T-cell (primary cell): ENCODE results near the gene GLMN. TPM values are rescaled to one million over a fixed set of nuclear protein-coding genes. Genes with fewer than 3 reads are reported as not detected.
A peak's percentile ranks its signal among the peaks of the same experiment; 100 is the strongest.
"Not testable (repeated sequence)": the region's sequence is repeated elsewhere in the genome, so short reads cannot be mapped to it uniquely, and the experiment has no call there.

ENCODE experiments used
- ATAC-seq, 4 experiments: fragments of 200-7000 bp in 3 of 4; fragments of 150-1000 bp in 1 of 4; cut with Tn5 transposase; replicated peaks in 1 of 4; 1 replicate in 3 of 4; 2 replicates in 1 of 4; pipeline ENCODE4 v1.10.0; 2021; ENCODE audit warnings: moderate library complexity in 3 of 4, mild to moderate bottlenecking in 2 of 4, moderate number of reproducible peaks in 1 of 4
- CTCF ChIA-PET, 2 donors: fragments of 300-600 bp; sonication (Branson Sonifier 250); formaldehyde crosslinking; loops; one replicate each; lab custom pipeline; 2022; ENCODE audit warnings: antibody characterized with exemption in 2 of 2; lab: Charles Lee
- POLR2A ChIA-PET, 2 donors: fragments of 300-600 bp; sonication (Branson Sonifier 250); formaldehyde crosslinking; loops; one replicate each; lab custom pipeline; 2022; ENCODE audit warnings: antibody characterized with exemption in 2 of 2; lab: Charles Lee
- DNase-seq, 35 experiments: peaks; one replicate each; pipeline versions ENCODE4 v3.0.0 to v3.0.0-alpha.2; 2013 to 2023
- H3K27ac ChIP-seq: one replicate; pipeline ENCODE4 v1.5.1; 2013; ENCODE audit warnings: low read length
- H3K27me3 ChIP-seq, 2 experiments: replicated peaks in 1 of 2; 1 replicate in 1 of 2; 2 replicates in 1 of 2; pipeline versions ENCODE4 v1.6.1 to v1.7.0; 2013; ENCODE audit warnings: low read length in 1 of 2, mixed read lengths in 1 of 2; ENCODE audit not compliant: control insufficient read depth in 2 of 2, insufficient read depth in 2 of 2; ENCODE audit errors: extremely low read depth in 1 of 2
- H3K36me3 ChIP-seq, 2 donors: 1 replicate in 1 of 2; 2 replicates in 1 of 2; pipeline versions ENCODE4 v1.6.1 to v1.7.0; 2013; ENCODE audit warnings: low read length in 1 of 2; ENCODE audit not compliant: control insufficient read depth in 2 of 2, insufficient read depth in 1 of 2; ENCODE audit errors: extremely low read depth in 1 of 2
- H3K4me1 ChIP-seq, 2 experiments: 1 replicate in 1 of 2; 2 replicates in 1 of 2; pipeline versions ENCODE4 v1.6.1 to v1.7.0; 2013; ENCODE audit warnings: low read length in 2 of 2, mixed read lengths in 1 of 2; ENCODE audit not compliant: insufficient read depth in 2 of 2, control insufficient read depth in 1 of 2; ENCODE audit errors: extremely low read depth in 1 of 2
- H3K4me3 ChIP-seq, 2 donors: 1 replicate in 1 of 2; 2 replicates in 1 of 2; pipeline versions ENCODE4 v1.5.1 to v1.7.0; 2013; ENCODE audit warnings: mild to moderate bottlenecking in 2 of 2, low read length in 1 of 2, moderate library complexity in 1 of 2; ENCODE audit not compliant: control insufficient read depth in 1 of 2; ENCODE audit errors: extremely low read depth in 1 of 2
- H3K9me3 ChIP-seq: 2 replicates; pipeline ENCODE4 v1.7.0; 2013
- H3K27ac Mint-ChIP-seq, 2 donors: one replicate each; pipeline ENCODE4 v1.8.0; 2020 to 2021; ENCODE audit warnings: mild to moderate bottlenecking in 2 of 2, mixed read lengths in 2 of 2
- H3K27me3 Mint-ChIP-seq, 2 donors: one replicate each; pipeline ENCODE4 v1.8.0; 2021 to 2022; ENCODE audit warnings: mixed read lengths in 2 of 2
- H3K36me3 Mint-ChIP-seq: one replicate; pipeline ENCODE4 v1.8.0; 2021; ENCODE audit warnings: mixed read lengths
- H3K4me1 Mint-ChIP-seq, 3 donors: one replicate each; pipeline ENCODE4 v1.8.0; 2020 to 2022; ENCODE audit warnings: mixed read lengths in 3 of 3, mild to moderate bottlenecking in 1 of 3
- H3K4me3 Mint-ChIP-seq, 3 donors: one replicate each; pipeline ENCODE4 v1.8.0; 2020 to 2022; ENCODE audit warnings: mild to moderate bottlenecking in 3 of 3, mixed read lengths in 3 of 3, moderate library complexity in 3 of 3
- H3K9me3 Mint-ChIP-seq, 3 donors: one replicate each; pipeline ENCODE4 v1.8.0; 2020 to 2022; ENCODE audit warnings: mixed read lengths in 3 of 3
- WGBS: methylation state at CpG from one replicate; pipeline ENCODE4 v1.1.5; 2013; ENCODE audit warnings: missing lambda C conversion rate; ENCODE audit not compliant: insufficient coverage; 5-methylcytosine and 5-hydroxymethylcytosine counted together
- total RNA-seq, 35 experiments: library from RNA in 6 of 35; stranded (reverse) in 6 of 35; fragments of 120-200 nt in 1 of 35; gene quantifications; one replicate each; pipeline versions ENCODE4 v1.2.1 to v1.2.4 and lab custom pipeline; 2013 to 2026

GLMN gene
- total RNA-seq, 5 donors from 2014 or later (not counting 1 experiment from before 2014, with no cell fraction given): 9.8 to 15.0 (median 11.1) TPM

- H3K27me3 ChIP-seq, H3K4me1 ChIP-seq, H3K9me3 ChIP-seq, DNase-seq, ATAC-seq, POLR2A ChIA-PET, H3K4me3 Mint-ChIP-seq, H3K4me3 ChIP-seq, H3K27ac Mint-ChIP-seq, H3K27me3 Mint-ChIP-seq, H3K27ac ChIP-seq, H3K9me3 Mint-ChIP-seq: not testable (repeated sequence)
- H3K36me3 Mint-ChIP-seq: peaks cover 83% of the 10 kb centered on the region
- peaks cover 26 to 31% (median 30%) of the 10 kb centered on the region in 3 donors for H3K4me1 Mint-ChIP-seq
- H3K36me3 ChIP-seq: peaks cover 0 to 24% of the 10 kb centered on the region in 2 donors
- CTCF ChIA-PET: interaction anchor here in 1 of 2 donors (0.7 kb wide), 1 partner anchor 281 kb away, joined by 3 read pairs; no protein-coding TSS in a partner anchor
- 98% methylated on average over 12 of the region's 15 CpGs for WGBS
Measured at GRCh38 chr1:92279781-92280180, 19.0 kb downstream of the GLMN start.

DNA sequence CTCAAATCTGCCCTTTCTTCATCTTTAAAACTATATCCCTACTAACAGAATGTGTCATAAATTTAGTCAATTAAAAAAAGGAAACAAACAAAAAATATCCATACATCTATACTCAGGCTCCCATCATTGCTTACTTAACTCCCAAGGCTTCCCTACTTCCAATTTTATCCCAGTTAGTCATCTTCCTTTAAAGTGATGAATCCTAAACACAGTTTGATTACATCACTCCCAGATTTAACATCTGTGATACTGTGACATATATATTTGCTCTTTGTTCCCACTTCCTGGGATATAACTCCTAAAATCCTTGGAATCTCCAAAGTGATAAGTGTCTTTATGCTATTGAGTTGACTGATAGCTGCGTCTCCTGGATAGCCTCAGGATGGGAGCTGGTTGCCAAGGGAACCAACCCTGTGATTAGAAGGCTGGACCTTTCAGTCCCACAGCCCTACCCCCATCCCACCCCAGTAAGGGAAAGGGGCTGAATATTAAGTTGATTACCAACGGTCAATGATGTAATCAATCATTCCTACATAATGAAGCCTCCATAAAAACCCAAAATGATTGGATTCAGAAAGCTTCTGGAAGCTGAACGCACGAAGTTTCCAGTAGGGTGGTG lies 21.6 kb downstream of the GLMN start:
- Histone ChIP-seq H3K9me3 (no peaks in the 10 kb centered on the region), H3K27me3 (no peaks in the 10 kb centered on the region), H3K27ac (no peak overlapping the region), H3K36me3 (peaks cover 2 to 43% of the 10 kb centered on the region in 2 donors), H3K4me3 (no peak overlapping the region), H3K4me1 (no peaks in the 10 kb centered on the region)
- Mint-ChIP-seq H3K9me3 (no peaks in the 10 kb centered on the region), H3K4me3 (no peak overlapping the region), H3K27me3 (no peaks in the 10 kb centered on the region), H3K4me1 (peaks cover 7 to 17% (median 16%) of the 10 kb centered on the region in 3 donors), H3K27ac (no peak overlapping the region), H3K36me3 (peaks cover 74% of the 10 kb centered on the region)
- ATAC-seq (no peak), DNase-seq (no peak)
- WGBS: no CpG with 5 or more reads among the region's 4 CpGs
- ChIA-PET CTCF (no interaction called here), POLR2A (no interaction called here)

GRCh38 chr1:92276082-92276481 lies 22.7 kb downstream of the GLMN start:
- ChIA-PET POLR2A (no interaction called here), CTCF (interaction anchor here in 1 of 2 donors (0.6 kb wide), 1 partner anchor 861 kb away, joined by 5 read pairs; no protein-coding TSS in a partner anchor)
- Histone ChIP-seq H3K4me1 (no peaks in the 10 kb centered on the region), H3K27ac (no peak overlapping the region), H3K9me3 (no peaks in the 10 kb centered on the region), H3K4me3 (no peak overlapping the region), H3K36me3 (peaks cover 2 to 52% of the 10 kb centered on the region in 2 donors), H3K27me3 (no peaks in the 10 kb centered on the region)
- DNase-seq (no peak), ATAC-seq (no peak)
- WGBS: no CpG with 5 or more reads among the region's 3 CpGs
- H3K27me3 Mint-ChIP-seq: no peaks in the 10 kb centered on the region
- peaks cover 69% of the 10 kb centered on the region for H3K36me3 Mint-ChIP-seq
- H3K4me3 Mint-ChIP-seq: no peak overlapping the region
- H3K9me3 Mint-ChIP-seq: no peaks in the 10 kb centered on the region
- peaks cover 5 to 10% (median 7%) of the 10 kb centered on the region in 3 donors for H3K4me1 Mint-ChIP-seq
- H3K27ac Mint-ChIP-seq: no peak overlapping the region

DNA sequence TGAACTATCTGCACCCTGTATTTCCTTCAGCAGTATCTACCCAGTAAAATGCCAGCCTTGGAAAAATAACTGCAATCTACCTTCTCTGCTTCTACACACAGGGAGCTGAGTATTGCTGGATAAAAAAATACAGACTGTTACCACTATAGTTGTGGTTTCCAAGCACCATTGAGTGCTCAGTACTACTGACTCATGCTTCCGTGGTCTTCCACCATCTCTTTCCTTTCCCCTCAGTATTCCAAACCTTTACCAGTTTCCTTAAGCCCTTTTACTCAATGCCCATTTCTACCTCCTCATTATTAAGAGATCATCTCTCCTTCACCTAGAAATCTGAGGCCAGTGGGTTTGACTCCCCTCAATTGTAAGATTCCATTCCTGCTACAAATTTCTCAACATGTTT lies 23.8 kb downstream of the GLMN start:
- H3K36me3 ChIP-seq: peaks cover 2 to 58% of the 10 kb centered on the region in 2 donors
- no peaks in the 10 kb centered on the region for H3K27me3 Mint-ChIP-seq

GRCh38 chr1:92273039-92273438 lies 25.7 kb downstream of the GLMN start:
- ChIA-PET CTCF (interaction anchor here in 1 of 2 donors (0.7 to 0.9 kb wide), 3 partner anchors 235 to 740 kb away, joined by 3 to 6 read pairs (median 3); no protein-coding TSS in a partner anchor), POLR2A (interaction anchor here in 1 of 2 donors (0.6 to 0.7 kb wide), 2 partner anchors 8 to 154 kb away, joined by 5 to 12 read pairs; no protein-coding TSS in a partner anchor)
- 100% methylated on average over 1 of the region's 1 CpG for WGBS
- DNase-seq: no peak
- no peaks in the 10 kb centered on the region for H3K27me3 Mint-ChIP-seq
- Histone ChIP-seq H3K9me3 (no peaks in the 10 kb centered on the region), H3K36me3 (peaks cover 2 to 55% of the 10 kb centered on the region in 2 donors), H3K27ac (no peak overlapping the region), H3K27me3 (no peaks in the 10 kb centered on the region), H3K4me3 (no peak overlapping the region), H3K4me1 (no peaks in the 10 kb centered on the region)
- no peaks in the 10 kb centered on the region for H3K9me3 Mint-ChIP-seq
- peaks cover 65% of the 10 kb centered on the region for H3K36me3 Mint-ChIP-seq
- no peak overlapping the region for H3K4me3 Mint-ChIP-seq
- no peak overlapping the region for H3K27ac Mint-ChIP-seq
- H3K4me1 Mint-ChIP-seq: peaks cover 2 to 7% (median 6%) of the 10 kb centered on the region in 3 donors
- no peak for ATAC-seq

More for the DNA sequence above, 23.8 kb downstream of the GLMN start:
- H3K27ac Mint-ChIP-seq: peak overlapping the region in 1 of 2 donors; percentile 0
- H3K4me1 Mint-ChIP-seq: peaks cover 2 to 10% (median 7%) of the 10 kb centered on the region in 3 donors
- Histone ChIP-seq H3K4me1 (no peaks in the 10 kb centered on the region), H3K27ac (no peak overlapping the region), H3K27me3 (no peaks in the 10 kb centered on the region), H3K9me3 (no peaks in the 10 kb centered on the region), H3K4me3 (no peak overlapping the region)
- no peak for ATAC-seq
- ChIA-PET CTCF (no interaction called here), POLR2A (no interaction called here)
- H3K9me3 Mint-ChIP-seq: no peaks in the 10 kb centered on the region
- no peak for DNase-seq
- 63% methylated on average over 1 of the region's 1 CpG for WGBS
- H3K36me3 Mint-ChIP-seq: peaks cover 65% of the 10 kb centered on the region
- no peak overlapping the region for H3K4me3 Mint-ChIP-seq

DNA sequence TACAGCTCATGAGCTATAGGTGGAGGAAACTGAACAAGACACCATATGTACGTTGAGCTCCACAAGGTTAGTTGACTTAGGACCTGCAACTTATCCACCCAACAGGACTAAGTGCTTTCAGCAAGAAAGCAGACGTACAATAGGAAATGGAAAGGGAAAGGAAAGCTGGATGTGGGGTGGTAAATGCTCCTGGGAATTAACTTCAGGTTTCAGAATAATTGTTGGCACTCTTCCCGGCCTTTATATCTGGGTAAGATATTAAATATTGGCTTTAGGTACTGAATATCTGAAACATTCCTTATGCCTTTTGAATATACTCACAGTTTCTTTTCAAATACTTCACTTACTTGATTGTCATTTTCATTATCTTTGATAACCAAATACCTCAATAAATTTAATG lies 36.3 kb downstream of the GLMN start:
- CTCF ChIA-PET: no interaction called here
- H3K4me3 Mint-ChIP-seq: no peak overlapping the region
- no peaks in the 10 kb centered on the region for H3K27me3 ChIP-seq
- DNase-seq (no peak), ATAC-seq (no peak)
- H3K36me3 Mint-ChIP-seq: peaks cover 69% of the 10 kb centered on the region
- H3K4me1 ChIP-seq: no peaks in the 10 kb centered on the region
- peaks cover 3 to 39% of the 10 kb centered on the region in 2 donors for H3K36me3 ChIP-seq
- no peak overlapping the region for H3K27ac ChIP-seq
- POLR2A ChIA-PET: interaction anchor here in 1 of 2 donors (0.5 to 0.6 kb wide), 3 partner anchors 222 to 270 kb away, joined by 3 read pairs; no protein-coding TSS in a partner anchor
- H3K9me3 ChIP-seq: no peaks in the 10 kb centered on the region
- no peak overlapping the region for H3K4me3 ChIP-seq
- H3K4me1 Mint-ChIP-seq: no peaks in the 10 kb centered on the region
- no peaks in the 10 kb centered on the region for H3K9me3 Mint-ChIP-seq
- no peaks in the 10 kb centered on the region for H3K27me3 Mint-ChIP-seq
- no peak overlapping the region for H3K27ac Mint-ChIP-seq
- WGBS: no CpG with 5 or more reads among the region's 3 CpGs
